ENCODE measurements around the gene TPCN1. TPM values are rescaled to one million over a fixed set of nuclear protein-coding genes. Genes with fewer than 3 reads are reported as not detected.

Gene TPCN1
- total and polyA plus RNA-seq, 2 of the 13 experiments (the other 11 are each of a cell fraction or from before 2014, with no cell fraction given) = 8.0 to 26.8 TPM

DNA sequence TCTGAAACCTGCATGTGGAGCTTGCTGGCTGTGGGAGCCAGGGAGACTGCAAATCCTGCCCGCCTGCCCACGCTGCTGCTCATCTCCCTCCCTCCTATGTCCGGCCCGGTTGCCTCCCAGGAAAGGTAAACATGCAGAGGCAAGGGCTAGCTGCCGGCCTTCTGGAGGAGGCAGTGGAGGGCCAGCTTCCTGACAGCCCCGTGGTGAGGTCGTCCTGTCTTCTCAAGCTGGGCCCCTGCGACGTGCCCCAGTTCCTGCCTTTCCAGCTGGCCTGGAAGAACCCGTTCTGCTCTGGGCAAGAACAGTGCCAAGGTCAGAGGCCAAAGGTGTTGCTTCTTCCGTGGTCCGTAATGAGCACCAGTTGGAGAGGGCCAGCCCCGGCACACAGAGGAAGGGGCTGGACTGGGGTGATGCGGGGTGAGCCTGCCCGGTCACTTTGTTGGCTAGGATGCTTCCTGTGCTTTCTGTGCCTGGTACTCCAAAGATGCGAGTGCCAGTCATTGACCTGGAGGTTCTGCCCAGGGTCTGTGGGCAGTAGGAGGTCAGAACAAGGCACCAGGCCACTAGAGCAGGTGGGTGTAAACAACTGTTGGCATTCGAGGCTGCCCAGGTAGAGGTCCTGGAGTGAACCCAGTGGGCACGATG lies 25.3 kb downstream of the TPCN1 start (continued):
- TF ChIP-seq, protein P1, sequence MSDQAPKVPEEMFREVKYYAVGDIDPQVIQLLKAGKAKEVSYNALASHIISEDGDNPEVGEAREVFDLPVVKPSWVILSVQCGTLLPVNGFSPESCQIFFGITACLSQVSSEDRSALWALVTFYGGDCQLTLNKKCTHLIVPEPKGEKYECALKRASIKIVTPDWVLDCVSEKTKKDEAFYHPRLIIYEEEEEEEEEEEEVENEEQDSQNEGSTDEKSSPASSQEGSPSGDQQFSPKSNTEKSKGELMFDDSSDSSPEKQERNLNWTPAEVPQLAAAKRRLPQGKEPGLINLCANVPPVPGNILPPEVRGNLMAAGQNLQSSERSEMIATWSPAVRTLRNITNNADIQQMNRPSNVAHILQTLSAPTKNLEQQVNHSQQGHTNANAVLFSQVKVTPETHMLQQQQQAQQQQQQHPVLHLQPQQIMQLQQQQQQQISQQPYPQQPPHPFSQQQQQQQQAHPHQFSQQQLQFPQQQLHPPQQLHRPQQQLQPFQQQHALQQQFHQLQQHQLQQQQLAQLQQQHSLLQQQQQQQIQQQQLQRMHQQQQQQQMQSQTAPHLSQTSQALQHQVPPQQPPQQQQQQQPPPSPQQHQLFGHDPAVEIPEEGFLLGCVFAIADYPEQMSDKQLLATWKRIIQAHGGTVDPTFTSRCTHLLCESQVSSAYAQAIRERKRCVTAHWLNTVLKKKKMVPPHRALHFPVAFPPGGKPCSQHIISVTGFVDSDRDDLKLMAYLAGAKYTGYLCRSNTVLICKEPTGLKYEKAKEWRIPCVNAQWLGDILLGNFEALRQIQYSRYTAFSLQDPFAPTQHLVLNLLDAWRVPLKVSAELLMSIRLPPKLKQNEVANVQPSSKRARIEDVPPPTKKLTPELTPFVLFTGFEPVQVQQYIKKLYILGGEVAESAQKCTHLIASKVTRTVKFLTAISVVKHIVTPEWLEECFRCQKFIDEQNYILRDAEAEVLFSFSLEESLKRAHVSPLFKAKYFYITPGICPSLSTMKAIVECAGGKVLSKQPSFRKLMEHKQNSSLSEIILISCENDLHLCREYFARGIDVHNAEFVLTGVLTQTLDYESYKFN (CRISPR knock-in tag; conservative IDR thresholded peaks at IDR 0.05) = no peak; the same call in 1 of the 2 replicates
- no peak for TF ChIP-seq RBM39 (IDR thresholded peaks at IDR 0.05; ENCODE audit: low read depth, low read length, poor library complexity, severe bottlenecking)
- TF ChIP-seq MAZ (IDR thresholded peaks at IDR 0.05; ENCODE audit: borderline replicate concordance, low read depth, low read length) = no peak
- no peak; the same call in 1 of the 2 replicates for TF ChIP-seq MAZ (CRISPR knock-in tag; IDR thresholded peaks at IDR 0.05; ENCODE audit: low read depth)
- TF ChIP-seq, protein P2, sequence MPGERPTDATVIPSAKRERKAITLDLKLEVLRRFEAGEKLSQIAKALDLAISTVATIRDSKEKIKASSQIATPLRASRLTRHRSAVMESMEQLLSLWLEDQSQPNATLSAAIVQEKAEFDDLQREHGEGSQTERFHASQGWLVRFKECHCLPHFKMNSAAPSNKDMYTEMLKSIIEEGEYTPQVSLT (CRISPR knock-in tag; IDR thresholded peaks at IDR 0.05; ENCODE audit: borderline replicate concordance, low read depth) = no peak
- no peak for TF ChIP-seq CHCHD3 (CRISPR knock-in tag; IDR thresholded peaks at IDR 0.05)
- peak; percentile 64; the same call in 1 of the 2 replicates for TF ChIP-seq ZBED4 (CRISPR knock-in tag; IDR thresholded peaks at IDR 0.05; ENCODE audit: borderline replicate concordance)
- no peak for TF ChIP-seq NR2F2 (IDR thresholded peaks at IDR 0.05; ENCODE audit: borderline replicate concordance, low read depth)
- 0 out of 2 replicates have a peak, but pooled peaks have one; percentile 8 for TF ChIP-seq ZNF329 (CRISPR knock-in tag; IDR thresholded peaks at IDR 0.05; ENCODE audit: low read depth)
- peak; percentile 22; the same call in 1 of the 2 replicates for TF ChIP-seq MEIS2 (CRISPR knock-in tag; IDR thresholded peaks at IDR 0.05)
- TF ChIP-seq FOXA1 (IDR thresholded peaks at IDR 0.05) = no peak
- peak; percentile 98 for TF ChIP-seq FOXA1 (CRISPR knock-in tag; IDR thresholded peaks at IDR 0.05)
- no peak for TF ChIP-seq DNMT3B (CRISPR knock-in tag; conservative IDR thresholded peaks at IDR 0.05)
- TF ChIP-seq, protein P3, sequence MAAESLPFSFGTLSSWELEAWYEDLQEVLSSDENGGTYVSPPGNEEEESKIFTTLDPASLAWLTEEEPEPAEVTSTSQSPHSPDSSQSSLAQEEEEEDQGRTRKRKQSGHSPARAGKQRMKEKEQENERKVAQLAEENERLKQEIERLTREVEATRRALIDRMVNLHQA (CRISPR knock-in tag; IDR thresholded peaks at IDR 0.05) = no peak
- no peak for TF ChIP-seq RELA (CRISPR knock-in tag; IDR thresholded peaks at IDR 0.05)
- TF ChIP-seq GABPA (IDR thresholded peaks at IDR 0.05; ENCODE audit: low read depth, low read length) = no peak
- TF ChIP-seq GABPA (CRISPR knock-in tag; IDR thresholded peaks at IDR 0.05; ENCODE audit: low read depth) = no peak
- TF ChIP-seq BORCS8-MEF2B (CRISPR knock-in tag; IDR thresholded peaks at IDR 0.05) = 0 out of 2 replicates have a peak, but pooled peaks have one; percentile 38
- no peak for TF ChIP-seq ZSCAN31 (CRISPR knock-in tag; IDR thresholded peaks at IDR 0.05; ENCODE audit: low read depth)
- TF ChIP-seq KLF11 (CRISPR knock-in tag; IDR thresholded peaks at IDR 0.05) = no peak
- no peak for TF ChIP-seq E2F5 (CRISPR knock-in tag; conservative IDR thresholded peaks at IDR 0.05)
- peak; percentile 57; the same call in 1 of the 2 replicates for TF ChIP-seq HNRNPL (IDR thresholded peaks at IDR 0.05; ENCODE audit: low read depth, low read length)
